GM19372 (cell line): ENCODE results near the gene ZBTB25.

Source experiments
- ATAC-seq: cut with Tn5 transposase; IDR thresholded peaks from one replicate; pipeline ENCODE4 v1.9.1; 2021; ENCODE audit warnings: mild to moderate bottlenecking, low read depth, moderate library complexity; ENCODE audit not compliant: unreplicated experiment

The ZBTB25 gene, protein sequence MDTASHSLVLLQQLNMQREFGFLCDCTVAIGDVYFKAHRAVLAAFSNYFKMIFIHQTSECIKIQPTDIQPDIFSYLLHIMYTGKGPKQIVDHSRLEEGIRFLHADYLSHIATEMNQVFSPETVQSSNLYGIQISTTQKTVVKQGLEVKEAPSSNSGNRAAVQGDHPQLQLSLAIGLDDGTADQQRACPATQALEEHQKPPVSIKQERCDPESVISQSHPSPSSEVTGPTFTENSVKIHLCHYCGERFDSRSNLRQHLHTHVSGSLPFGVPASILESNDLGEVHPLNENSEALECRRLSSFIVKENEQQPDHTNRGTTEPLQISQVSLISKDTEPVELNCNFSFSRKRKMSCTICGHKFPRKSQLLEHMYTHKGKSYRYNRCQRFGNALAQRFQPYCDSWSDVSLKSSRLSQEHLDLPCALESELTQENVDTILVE

DNA sequence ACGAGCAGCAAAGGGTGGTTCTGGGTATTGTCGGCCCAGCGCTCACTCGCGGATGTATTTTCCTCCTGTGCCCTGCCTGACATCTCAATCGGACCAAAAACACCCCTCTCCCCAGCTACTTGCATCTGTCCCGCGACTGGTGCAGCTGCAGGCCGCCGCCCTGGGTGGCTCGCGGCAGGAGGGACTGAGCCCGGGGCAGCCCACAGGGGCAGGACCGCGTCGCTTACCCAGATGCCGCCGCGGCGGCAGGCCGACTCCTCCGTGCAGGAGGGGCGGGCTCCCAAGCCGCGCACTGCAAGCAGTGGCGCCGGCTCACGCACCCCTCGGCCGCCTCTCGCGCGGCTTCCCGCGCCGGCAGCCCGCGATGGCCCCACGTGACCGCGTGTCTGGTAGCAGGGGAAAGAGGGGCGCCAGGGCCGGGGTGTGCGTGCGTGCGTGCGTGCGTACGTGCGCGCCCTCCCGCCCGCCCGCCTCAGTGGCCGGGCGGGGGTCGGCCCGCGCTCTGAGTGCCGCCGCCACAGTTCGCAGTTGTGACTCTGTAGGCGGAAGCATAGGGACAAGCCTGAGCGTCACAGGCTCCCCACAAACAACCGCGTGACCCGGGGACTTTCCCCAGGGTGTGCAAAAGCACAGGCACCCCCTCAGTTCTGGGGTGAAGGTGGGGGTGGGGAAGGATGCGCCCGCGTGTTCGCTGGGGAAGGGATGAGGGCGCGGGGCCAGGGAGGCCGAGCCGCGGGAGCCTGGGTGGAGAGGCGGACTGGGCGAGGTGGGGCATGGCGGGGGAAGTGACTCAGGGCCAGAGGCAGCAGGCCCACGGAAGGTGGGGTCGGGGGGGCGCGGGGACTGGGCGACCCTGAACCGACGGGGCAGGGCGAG is at the start of gene ZBTB25:
Gene ZBTB25 (minus strand): TSS at position 405 of the 876 bp plus-strand sequence. CDS start 13,305 bp downstream, outside the sequence.
- peak; percentile 58 for ATAC-seq

DNA sequence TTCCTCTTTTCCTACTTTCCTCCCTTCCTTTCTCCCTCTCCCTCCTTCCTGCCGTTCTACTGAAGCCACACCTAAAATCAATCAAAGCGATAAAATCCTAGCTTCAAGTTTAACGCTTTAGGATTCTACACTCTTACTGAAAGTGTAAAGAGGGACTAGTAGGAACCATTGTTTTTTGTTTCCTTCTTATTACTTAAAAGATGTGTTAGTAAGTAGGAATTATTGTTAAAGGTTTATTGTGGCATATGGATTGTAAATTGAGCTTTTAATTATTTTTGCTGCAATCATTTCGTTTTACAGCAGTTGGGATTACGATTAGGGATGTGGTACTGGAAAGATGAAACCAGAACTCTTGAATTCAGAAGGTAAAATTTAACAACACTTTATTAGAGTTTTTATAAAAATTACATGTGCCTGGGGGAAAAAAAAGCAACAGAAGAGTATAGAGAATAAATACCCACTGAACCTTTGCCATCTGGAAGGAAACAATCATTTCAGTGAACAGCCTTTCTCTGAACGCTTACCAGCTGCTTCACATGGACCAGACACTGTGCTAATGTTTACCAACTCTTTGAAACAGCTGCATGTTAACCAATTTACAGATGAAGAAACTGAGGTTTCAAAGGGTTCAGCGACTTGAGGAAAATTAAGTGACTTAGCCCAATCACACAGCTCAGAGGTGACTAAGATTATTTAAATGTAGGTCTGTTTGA is 47.1 kb upstream of the ZBTB25 start:
- no peak for ATAC-seq

DNA sequence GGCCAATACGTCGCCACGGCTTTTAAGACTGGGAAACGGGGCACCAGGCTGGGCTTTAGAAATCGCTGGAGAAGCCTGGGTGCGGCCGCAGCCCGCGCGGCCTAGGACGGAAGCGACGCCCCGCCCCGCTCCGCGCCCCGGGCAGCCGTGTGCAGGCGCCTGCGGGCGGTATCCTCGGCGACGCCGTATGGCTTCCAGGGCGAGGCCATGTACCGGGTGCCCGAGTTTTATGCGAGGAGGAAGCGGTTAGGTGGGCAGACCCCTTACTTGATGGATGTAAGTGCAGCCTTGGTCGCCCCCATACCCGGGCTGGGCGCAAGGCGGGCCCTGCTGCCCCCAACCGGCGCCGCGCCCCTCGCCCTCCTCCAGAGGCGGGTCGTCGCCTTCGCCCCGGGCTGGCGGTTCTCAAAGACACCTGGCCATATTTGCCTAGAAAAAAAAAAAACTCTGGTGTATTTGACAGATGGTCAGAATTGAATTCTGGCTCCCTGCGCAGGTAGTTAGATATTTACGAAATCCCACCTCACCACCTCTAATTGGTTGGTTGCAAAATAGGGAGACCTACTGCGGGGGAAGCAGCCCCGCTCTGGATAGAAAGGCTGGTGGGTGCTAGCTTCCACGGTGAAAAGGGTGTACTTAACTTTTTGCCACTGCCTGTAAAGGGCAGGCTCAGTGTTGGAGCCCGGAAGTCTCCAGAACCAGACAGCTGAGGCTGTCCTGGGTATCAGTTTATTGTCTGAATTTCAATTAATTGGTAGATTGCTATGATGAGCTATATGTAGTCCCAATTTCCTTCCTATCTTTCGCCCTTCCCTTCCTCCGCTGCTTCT is 46.4 kb upstream of the ZBTB25 start, which contains the start of gene PPP1R36:
Gene PPP1R36 (plus strand): TSS at position 171 of the 830 bp plus-strand sequence. CDS start 37 bp downstream, at position 208.
- no peak for ATAC-seq

DNA sequence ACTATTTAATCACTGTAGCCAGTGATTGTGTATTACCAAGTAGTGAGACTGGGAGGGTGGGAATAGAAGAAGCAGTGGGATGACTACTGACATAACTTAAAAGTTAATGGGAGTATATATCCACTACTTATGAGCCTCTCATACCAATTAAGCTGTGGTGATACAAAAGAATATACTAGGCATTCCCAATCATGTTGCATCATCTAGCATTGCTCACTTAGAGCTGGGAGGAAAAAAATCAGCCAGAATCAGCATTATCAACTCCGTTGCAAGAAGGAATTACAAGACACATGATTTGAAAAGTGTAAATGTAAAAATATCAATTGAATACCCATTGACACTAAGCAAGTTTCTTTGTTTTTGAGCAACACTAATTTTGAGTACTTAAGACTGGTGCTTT is 45.4 kb upstream of the ZBTB25 start:
- ATAC-seq, result no peak

DNA sequence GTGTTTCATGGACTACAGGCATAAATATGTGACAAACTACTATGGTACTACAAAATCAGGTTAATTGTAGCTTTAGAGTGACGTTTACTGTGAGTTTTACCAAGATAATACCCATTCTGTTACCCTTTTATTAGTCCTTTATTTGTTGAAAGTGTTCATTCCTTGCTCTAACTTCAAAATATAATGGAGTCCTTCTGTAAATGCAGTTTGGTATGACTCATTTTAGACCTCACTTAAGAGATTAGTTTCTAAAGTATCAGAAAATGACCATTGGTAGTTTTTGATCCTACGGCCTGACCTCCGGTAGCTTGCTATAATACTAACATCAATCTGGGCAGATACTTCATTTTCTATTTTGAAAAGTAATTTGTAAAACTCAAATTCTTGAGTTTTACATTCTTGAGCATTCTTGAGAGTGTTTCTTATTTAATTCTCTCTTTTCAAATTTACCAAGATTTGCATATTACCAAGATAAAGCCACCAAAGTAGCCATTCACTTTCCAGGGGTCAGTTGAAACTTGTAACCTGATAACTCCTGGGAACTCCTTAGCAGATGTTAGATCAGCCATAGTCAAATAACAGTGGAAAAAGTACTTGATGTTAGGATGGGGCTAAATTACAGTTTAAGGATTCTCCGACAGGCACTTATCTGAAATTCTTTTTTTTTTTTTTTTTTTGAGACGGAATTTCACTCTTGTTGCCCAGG is 41.1 kb upstream of the ZBTB25 start:
- ATAC-seq, result no peak

DNA sequence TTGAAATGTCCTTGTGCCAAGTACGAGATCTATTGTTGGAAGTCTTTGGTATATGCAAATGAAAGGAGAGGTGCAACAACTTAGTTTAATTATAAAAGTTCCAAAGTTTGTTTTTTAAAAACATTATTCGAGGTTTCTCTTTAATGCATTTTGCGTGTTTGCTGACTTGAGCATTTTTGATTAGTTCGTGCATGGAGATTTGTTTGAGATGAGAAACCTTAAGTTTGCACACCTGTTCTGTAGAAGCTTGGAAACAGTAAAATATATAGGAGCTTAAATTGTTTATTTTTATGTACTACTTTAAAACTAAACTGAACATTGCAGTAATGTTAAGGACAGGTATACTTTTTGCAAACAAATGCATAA is 39.2 kb upstream of the ZBTB25 start:
- no peak for ATAC-seq

DNA sequence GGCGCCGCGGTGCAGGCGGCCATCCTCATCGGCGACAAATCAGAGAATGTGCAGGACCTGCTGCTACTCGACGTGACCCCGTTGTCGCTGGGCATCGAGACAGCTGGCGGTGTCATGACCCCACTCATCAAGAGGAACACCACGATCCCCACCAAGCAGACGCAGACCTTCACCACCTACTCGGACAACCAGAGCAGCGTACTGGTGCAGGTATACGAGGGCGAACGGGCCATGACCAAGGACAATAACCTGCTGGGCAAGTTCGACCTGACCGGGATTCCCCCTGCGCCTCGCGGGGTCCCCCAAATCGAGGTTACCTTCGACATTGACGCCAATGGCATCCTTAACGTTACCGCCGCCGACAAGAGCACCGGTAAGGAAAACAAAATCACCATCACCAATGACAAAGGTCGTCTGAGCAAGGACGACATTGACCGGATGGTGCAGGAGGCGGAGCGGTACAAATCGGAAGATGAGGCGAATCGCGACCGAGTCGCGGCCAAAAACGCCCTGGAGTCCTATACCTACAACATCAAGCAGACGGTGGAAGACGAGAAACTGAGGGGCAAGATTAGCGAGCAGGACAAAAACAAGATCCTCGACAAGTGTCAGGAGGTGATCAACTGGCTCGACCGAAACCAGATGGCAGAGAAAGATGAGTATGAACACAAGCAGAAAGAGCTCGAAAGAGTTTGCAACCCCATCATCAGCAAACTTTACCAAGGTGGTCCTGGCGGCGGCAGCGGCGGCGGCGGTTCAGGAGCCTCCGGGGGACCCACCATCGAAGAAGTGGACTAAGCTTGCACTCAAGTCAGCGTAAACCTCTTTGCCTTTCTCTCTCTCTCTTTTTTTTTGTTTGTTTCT is 38.6 kb upstream of the ZBTB25 start:
- no peak for ATAC-seq

DNA sequence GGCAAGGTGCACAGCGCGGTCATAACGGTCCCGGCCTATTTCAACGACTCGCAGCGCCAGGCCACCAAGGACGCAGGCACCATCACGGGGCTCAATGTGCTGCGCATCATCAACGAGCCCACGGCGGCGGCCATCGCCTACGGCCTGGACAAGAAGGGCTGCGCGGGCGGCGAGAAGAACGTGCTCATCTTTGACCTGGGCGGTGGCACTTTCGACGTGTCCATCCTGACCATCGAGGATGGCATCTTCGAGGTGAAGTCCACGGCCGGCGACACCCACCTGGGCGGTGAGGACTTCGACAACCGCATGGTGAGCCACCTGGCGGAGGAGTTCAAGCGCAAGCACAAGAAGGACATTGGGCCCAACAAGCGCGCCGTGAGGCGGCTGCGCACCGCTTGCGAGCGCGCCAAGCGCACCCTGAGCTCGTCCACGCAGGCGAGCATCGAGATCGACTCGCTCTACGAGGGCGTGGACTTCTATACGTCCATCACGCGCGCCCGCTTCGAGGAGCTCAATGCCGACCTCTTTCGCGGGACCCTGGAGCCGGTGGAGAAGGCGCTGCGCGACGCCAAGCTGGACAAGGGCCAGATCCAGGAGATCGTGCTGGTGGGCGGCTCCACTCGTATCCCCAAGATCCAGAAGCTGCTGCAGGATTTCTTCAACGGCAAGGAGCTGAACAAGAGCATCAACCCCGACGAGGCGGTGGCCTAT is 37.8 kb upstream of the ZBTB25 start:
- no peak for ATAC-seq

DNA sequence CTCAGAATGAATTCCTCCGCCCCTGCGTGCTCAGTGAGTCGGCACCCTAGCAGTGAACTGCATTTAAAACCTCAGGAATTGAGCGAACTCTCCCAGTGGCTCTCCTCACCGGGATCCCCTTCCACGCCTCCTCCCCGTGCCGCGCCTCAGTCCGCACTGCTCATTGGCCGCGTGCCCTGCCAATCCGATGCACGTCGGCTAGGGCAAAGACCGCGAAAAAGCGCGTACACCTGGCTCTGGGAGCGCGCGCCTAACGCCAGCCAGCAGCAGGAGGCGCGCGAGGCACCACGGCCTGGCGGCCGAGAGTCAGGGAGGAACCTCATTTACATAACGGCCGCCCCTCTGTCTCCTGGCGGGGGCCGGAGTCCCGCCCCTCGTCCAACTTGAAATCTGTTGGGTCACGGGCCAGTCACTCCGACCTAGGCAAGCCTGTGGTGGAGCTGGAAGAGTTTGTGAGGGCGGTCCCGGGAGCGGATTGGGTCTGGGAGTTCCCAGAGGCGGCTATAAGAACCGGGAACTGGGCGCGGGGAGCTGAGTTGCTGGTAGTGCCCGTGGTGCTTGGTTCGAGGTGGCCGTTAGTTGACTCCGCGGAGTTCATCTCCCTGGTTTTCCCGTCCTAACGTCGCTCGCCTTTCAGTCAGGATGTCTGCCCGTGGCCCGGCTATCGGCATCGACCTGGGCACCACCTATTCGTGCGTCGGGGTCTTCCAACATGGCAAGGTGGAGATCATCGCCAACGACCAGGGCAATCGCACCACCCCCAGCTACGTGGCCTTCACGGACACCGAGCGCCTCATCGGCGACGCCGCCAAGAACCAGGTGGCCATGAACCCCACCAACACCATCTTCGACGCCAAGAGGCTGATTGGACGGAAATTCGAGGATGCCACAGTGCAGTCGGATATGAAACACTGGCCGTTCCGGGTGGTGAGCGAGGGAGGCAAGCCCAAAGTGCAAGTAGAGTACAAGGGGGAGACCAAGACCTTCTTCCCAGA is 36.9 kb upstream of the ZBTB25 start, which contains the start of gene HSPA2:
Gene HSPA2 (plus strand): TSS at position 534 of the 995 bp plus-strand sequence. CDS start 109 bp downstream, at position 643.
- ATAC-seq, result peak; percentile 91

DNA sequence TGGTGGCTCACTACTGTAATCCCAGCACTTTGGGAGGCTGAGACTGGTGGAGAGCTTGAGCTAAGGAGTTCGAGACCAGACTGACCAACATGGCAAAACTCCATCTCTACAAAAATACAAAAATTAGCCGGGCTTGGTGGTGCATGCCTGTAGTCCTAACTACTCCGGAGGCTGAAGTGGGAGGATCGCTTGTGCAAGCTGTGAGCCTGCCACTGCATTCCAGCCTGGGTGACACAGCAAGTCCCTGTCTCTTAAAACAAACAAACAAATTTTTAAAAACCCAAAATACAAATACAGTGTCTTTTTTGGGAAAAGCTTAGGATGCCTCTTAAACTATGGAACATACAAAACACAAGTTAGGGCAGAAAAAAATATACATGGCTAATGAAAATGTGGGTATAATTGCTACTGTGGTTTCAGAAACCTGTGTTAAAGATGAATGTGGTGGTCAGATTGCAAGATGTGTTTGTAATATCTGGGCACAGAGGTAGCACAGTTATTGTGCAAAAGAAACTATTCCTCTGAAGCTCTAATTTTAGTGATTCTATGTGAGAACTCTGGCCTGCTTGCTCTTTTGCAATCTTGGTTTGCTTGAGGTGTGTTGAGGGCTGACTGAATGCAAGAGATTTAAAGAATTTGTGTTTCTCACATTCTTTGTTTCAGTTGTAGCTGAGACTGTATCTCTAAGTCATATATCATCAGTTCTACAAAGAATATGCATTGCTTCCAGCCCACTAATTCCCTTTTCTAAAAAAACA is 33.0 kb upstream of the ZBTB25 start:
- no peak for ATAC-seq

DNA sequence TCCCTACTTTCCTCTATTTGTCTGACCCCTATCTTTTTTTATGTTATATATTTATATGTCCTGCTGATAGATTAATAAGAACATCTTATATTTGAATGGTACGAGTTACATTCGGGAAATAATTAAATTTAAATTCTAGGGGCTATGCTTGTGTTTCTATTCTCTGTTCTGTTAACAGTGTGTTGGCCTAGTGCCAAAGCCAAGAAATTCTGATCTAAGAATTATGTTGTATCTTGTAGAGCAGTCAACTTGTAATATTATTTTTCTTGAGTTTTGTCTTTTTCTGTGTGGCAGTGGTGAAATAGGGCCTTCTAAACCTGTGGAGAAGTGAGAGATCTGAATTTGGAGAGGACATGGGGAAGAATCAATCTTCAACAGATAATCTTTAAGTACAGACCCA is 27.9 kb upstream of the ZBTB25 start:
- ATAC-seq, result no peak

DNA sequence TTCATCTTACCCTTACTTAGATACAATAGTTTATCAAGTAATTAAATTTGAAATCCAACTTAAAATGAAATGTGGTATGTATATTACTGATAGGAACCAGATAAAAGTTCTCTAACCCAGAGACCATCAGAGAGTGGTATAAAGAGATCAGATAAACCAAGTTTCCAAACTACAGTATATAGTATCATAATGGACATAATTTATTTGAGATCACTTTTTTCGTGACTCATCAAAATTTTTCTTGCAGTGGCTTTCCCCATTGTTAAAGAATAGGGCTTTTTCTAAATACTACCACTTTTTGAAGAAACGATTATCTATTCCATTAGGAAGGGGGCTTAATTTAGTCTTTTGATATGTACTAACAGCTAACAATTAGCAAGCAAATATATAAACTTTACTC is 21.7 kb upstream of the ZBTB25 start:
- ATAC-seq, result no peak

DNA sequence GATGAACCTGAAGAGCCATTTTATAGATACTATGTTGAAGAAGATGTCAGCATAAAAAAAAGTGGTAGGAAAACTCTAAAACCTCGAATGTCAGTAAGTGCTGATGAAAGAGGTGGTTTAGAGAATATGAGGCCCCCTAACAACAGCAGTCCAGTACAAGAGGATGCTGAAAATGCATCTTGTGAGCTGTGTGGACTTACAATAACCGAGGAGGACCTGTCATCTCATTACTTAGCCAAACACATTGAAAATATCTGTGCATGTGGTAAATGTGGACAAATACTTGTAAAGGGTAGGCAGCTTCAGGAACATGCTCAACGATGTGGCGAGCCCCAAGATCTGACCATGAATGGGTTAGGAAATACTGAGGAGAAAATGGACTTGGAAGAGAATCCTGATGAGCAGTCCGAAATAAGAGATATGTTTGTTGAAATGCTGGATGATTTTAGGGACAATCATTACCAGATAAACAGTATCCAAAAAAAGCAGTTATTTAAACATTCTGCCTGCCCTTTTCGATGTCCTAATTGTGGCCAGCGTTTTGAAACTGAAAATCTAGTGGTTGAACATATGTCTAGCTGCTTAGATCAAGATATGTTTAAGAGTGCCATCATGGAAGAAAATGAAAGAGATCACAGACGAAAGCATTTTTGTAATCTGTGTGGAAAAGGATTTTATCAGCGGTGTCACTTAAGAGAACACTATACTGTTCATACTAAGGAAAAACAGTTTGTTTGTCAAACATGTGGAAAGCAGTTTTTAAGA is 19.1 kb upstream of the ZBTB25 start:
- ATAC-seq, result no peak

DNA sequence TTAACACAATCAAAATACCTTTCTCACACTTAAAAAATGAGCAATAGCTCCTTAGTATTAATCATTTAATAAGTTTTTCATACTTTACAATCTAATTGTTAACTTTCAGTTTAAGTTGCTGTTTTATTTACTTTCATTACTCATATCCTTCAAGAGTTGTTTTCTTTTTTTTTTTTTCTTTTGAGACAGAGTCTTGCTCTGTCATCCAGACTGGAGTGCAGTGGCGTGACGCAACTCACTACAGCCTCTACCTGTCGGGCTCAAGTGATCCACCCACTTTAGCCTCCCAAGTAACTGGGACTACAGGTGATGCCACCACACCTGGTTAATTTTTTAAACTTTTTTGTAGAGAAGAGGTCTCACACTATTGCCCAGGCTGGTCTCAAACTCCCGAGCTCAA is 17.1 kb upstream of the ZBTB25 start:
- ATAC-seq, result no peak

DNA sequence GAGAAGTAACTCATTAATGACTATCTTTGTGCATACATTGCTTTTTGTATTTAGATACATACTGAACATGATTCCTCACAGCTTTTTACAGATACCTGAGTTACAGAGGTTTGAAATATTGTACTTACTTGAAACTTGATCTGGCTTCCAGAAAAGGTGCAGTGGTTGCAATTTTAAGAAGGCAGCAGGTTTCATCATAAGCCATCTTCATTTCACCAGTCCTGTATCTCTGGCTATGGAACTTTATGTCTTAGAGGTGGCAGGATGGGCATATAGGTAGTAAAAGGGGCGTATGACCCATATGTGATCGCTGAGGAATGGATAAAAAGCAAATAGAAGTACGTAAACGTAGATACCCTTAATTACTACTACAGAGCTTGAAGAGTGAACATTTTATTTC is 14.6 kb upstream of the ZBTB25 start:
- no peak for ATAC-seq
